Panc1 (cell line): Measurements from ENCODE around the gene LDLRAD4. TPM values are rescaled to one million over a fixed set of nuclear protein-coding genes. Genes with fewer than 3 reads are reported as not detected.

ENCODE experiments used
- ATAC-seq: fragments of 200-7000 bp; cut with Tn5 transposase; 2 replicates; pipeline ENCODE4 v1.9.1; 2020; ENCODE audit warnings: mild to moderate bottlenecking, moderate library complexity
- BruUV-seq: library from RNA; stranded (reverse); fragments of 400-500 nt; replicated peaks from 2 replicates; lab custom pipeline; 2021; lab: Mats Ljungman, UMichigan
- CTCF ChIA-PET: fragments of 300-600 bp; sonication (Branson Sonifier 250); formaldehyde crosslinking; loops from one replicate; lab custom pipeline; 2022; ENCODE audit warnings: antibody characterized with exemption; lab: Charles Lee
- POLR2A ChIA-PET: fragments of 300-600 bp; sonication (Branson Sonifier 250); formaldehyde crosslinking; loops from one replicate; lab custom pipeline; 2022; ENCODE audit warnings: antibody characterized with exemption; lab: Charles Lee
- DNase-seq: peaks from one replicate; pipeline ENCODE4 v3.0.0-alpha.2; 2010; ENCODE audit warnings: low read depth, low spot score
- H3K27ac ChIP-seq: 2 replicates; pipeline ENCODE4 v1.5.1; 2011; ENCODE audit warnings: mild to moderate bottlenecking, low read length, inconsistent platforms
- H3K27me3 ChIP-seq: fragments of 200-500 bp; sonication (Bioruptor generic); 2 replicates; pipeline ENCODE4 v1.6.0; 2014; ENCODE audit warnings: low read length, inconsistent platforms; ENCODE audit not compliant: control insufficient read depth, insufficient read depth
- H3K36me3 ChIP-seq: fragments of 200-500 bp; sonication (Bioruptor generic); 2 replicates; pipeline ENCODE4 v1.5.1; 2014; ENCODE audit warnings: inconsistent platforms, mild to moderate bottlenecking, low read length, moderate library complexity; ENCODE audit not compliant: control insufficient read depth, insufficient read depth
- H3K4me1 ChIP-seq: 2 replicates; pipeline ENCODE4 v1.5.1; 2011; ENCODE audit warnings: inconsistent platforms, mild to moderate bottlenecking, low read length, moderate library complexity; ENCODE audit not compliant: control insufficient read depth, insufficient read depth
- H3K4me3 ChIP-seq, 2 experiments: 2 replicates each; pipeline ENCODE4 v1.5.1; 2011 to 2012; ENCODE audit warnings: low read depth in 2 of 2, low read length in 2 of 2, mild to moderate bottlenecking in 2 of 2, inconsistent platforms in 1 of 2, moderate library complexity in 1 of 2
- H3K9me3 ChIP-seq: fragments of 200-500 bp; sonication (Bioruptor generic); 2 replicates; pipeline ENCODE4 v1.5.1; 2014; ENCODE audit warnings: low read depth, mild to moderate bottlenecking, inconsistent platforms, low read length, moderate library complexity; ENCODE audit not compliant: control insufficient read depth, insufficient read depth
- CTCF ChIP-seq: fragments of 450-650 bp; IDR thresholded peaks from 2 replicates; pipeline ENCODE4 v1.5.1; 2017; ENCODE audit warnings: mild to moderate bottlenecking
- POLR2AphosphoS5 ChIP-seq: IDR thresholded peaks from 2 replicates; pipeline ENCODE4 v1.6.1; 2012; ENCODE audit warnings: mild to moderate bottlenecking, low read depth, low read length, moderate library complexity
- REST ChIP-seq, 2 experiments: IDR thresholded peaks; 2 replicates each; pipeline ENCODE4 v1.6.1; 2011 to 2012; ENCODE audit warnings: low read depth in 2 of 2, control low read depth in 1 of 2, low read length in 1 of 2, mild to moderate bottlenecking in 1 of 2, moderate library complexity in 1 of 2; ENCODE audit not compliant: insufficient read depth in 1 of 2
- SIN3A ChIP-seq: IDR thresholded peaks from 2 replicates; pipeline ENCODE4 v1.6.1; 2012; ENCODE audit warnings: low read depth, mild to moderate bottlenecking, low read length, moderate library complexity, borderline replicate concordance; ENCODE audit not compliant: insufficient read depth
- TCF7L2 ChIP-seq: IDR thresholded peaks from 2 replicates; pipeline ENCODE4 v1.6.1; 2011; ENCODE audit warnings: mild to moderate bottlenecking, low read depth, low read length, inconsistent platforms
- in situ Hi-C: cut with HindIII; loops from 2 replicates; pipeline ENCODE4 v1.10.0; 2016; ENCODE audit warnings: low sequenced_read_pairs, low pct_unique_long_range_greater_than_20kb
- intact Hi-C: fragments of 100-400 bp; cut with micrococcal nuclease; formaldehyde crosslinking; loops from one replicate; pipeline ENCODE4 v1.10.0; 2022; ENCODE audit not compliant: unreplicated experiment
- total RNA-seq: library from RNA; stranded (reverse); gene quantifications from one replicate; pipeline ENCODE4 v1.2.1, GENCODE V29; 2021; ENCODE audit not compliant: unreplicated experiment

Gene LDLRAD4
- total RNA-seq, 1 experiment from 2014 or later: 0.28 TPM

- Histone ChIP-seq H3K4me1 (no peaks in the 10 kb centered on the region), H3K27ac (no peak overlapping the region), H3K9me3 (no peaks in the 10 kb centered on the region), H3K27me3 (peaks cover 21% of the 10 kb centered on the region), H3K36me3 (no peaks in the 10 kb centered on the region), H3K4me3 (no peak overlapping the region)
- no peak for ATAC-seq
- ChIA-PET POLR2A (no interaction called here), CTCF (no interaction called here)
- no peak for TF ChIP-seq REST (IDR thresholded peaks at IDR 0.05; ENCODE audit: insufficient read depth in 1 of 2, low read depth in 2 of 2, low read length in 1 of 2)
- TF ChIP-seq POLR2AphosphoS5: no peak
- TF ChIP-seq SIN3A: no peak
- no peak for TF ChIP-seq TCF7L2
- TF ChIP-seq CTCF: no peak
- no peak for DNase-seq
- in situ Hi-C loops: no loop called here
- BruUV-seq: no TSS peak
- intact Hi-C loops: no loop called here
These were observed 284.0 kb downstream of the LDLRAD4 start for GRCh38 chr18:13502585-13502984.

- DNase-seq (no peak), ATAC-seq (no peak)
- peaks cover 24% of the 10 kb centered on the region for H3K27me3 ChIP-seq
- intact Hi-C loops (no loop called here), in situ Hi-C loops (no loop called here)
- H3K9me3 ChIP-seq: no peaks in the 10 kb centered on the region
- no peak overlapping the region for H3K27ac ChIP-seq
- H3K36me3 ChIP-seq: no peaks in the 10 kb centered on the region
- no TSS peak for BruUV-seq
- no peaks in the 10 kb centered on the region for H3K4me1 ChIP-seq
- no peak overlapping the region for H3K4me3 ChIP-seq
- TF ChIP-seq CTCF (no peak), TCF7L2 (no peak), POLR2AphosphoS5 (no peak), REST (IDR thresholded peaks at IDR 0.05; ENCODE audit: insufficient read depth in 1 of 2, low read depth in 2 of 2, low read length in 1 of 2) (no peak), SIN3A (no peak)
- CTCF ChIA-PET: no interaction called here
- POLR2A ChIA-PET: no interaction called here
These were observed 285.3 kb downstream of the LDLRAD4 start for GRCh38 chr18:13503836-13504235.
